Activated B cell treated with CpG ODN at 0.5 μM for 24 hours (primary cell): ENCODE measurements around the gene CHMP4B. TPM values are rescaled to one million over a fixed set of nuclear protein-coding genes. Genes with fewer than 3 reads are reported as not detected.

Experiments
- ATAC-seq: fragments of 200-7000 bp; cut with Tn5 transposase; one replicate; pipeline ENCODE4 v1.10.0; 2021; ENCODE audit warnings: low read depth, mild to moderate bottlenecking, moderate library complexity
- CTCF ChIA-PET: fragments of 350-600 bp; sonication (Branson Sonifier 250); formaldehyde crosslinking; loops from one replicate; lab custom pipeline; 2021; ENCODE audit warnings: antibody characterized with exemption; lab: Charles Lee
- POLR2A ChIA-PET: fragments of 350-600 bp; sonication (Branson Sonifier 250); formaldehyde crosslinking; loops from one replicate; lab custom pipeline; 2021; ENCODE audit warnings: antibody characterized with exemption; lab: Charles Lee
- DNase-seq: peaks from one replicate; pipeline ENCODE4 v3.0.0; 2022
- H3K27ac Mint-ChIP-seq: one replicate; pipeline ENCODE4 v1.8.0; 2020; ENCODE audit warnings: mixed read lengths
- H3K27me3 Mint-ChIP-seq: one replicate; pipeline ENCODE4 v1.8.0; 2021; ENCODE audit warnings: mixed read lengths
- H3K36me3 Mint-ChIP-seq: one replicate; pipeline ENCODE4 v1.8.0; 2021; ENCODE audit warnings: low read depth, mixed read lengths
- H3K4me1 Mint-ChIP-seq: one replicate; pipeline ENCODE4 v1.8.0; 2021; ENCODE audit warnings: mixed read lengths
- H3K4me3 Mint-ChIP-seq: one replicate; pipeline ENCODE4 v1.8.0; 2020; ENCODE audit warnings: mild to moderate bottlenecking, mixed read lengths
- H3K9me3 Mint-ChIP-seq: one replicate; pipeline ENCODE4 v1.8.0; 2020; ENCODE audit warnings: mixed read lengths
- CTCF ChIP-seq: fragments of 200-600 bp; IDR thresholded peaks from one replicate; pipeline ENCODE4 v1.8.0; 2022; ENCODE audit warnings: antibody characterized with exemption, mild to moderate bottlenecking
- intact Hi-C: fragments of 100-400 bp; cut with micrococcal nuclease; formaldehyde crosslinking; loops from one replicate; pipeline ENCODE4 v1.15.1; 2024
- total RNA-seq: library from RNA; stranded (reverse); gene quantifications from 2 replicates; pipeline ENCODE4 v1.2.3, GENCODE V29; 2022

Gene CHMP4B
- total RNA-seq, 1 donor from 2014 or later = 116 TPM

GRCh38 chr20:33821270-33821836 is 10.2 kb downstream of the CHMP4B start:
- DNase-seq = no peak
- POLR2A ChIA-PET = interaction anchor here (0.5 to 2.0 kb wide), 3 partner anchors 10 to 291 kb away, joined by 4 to 10 read pairs (median 9); partner anchors contain the start of genes CHMP4B and EIF2S2
- ATAC-seq = no peak
- intact Hi-C loops = no loop called here
- H3K4me3 Mint-ChIP-seq = no peak overlapping the region
- H3K9me3 Mint-ChIP-seq = no peaks in the 10 kb centered on the region
- peaks cover 54% of the 10 kb centered on the region for H3K36me3 Mint-ChIP-seq
- H3K27me3 Mint-ChIP-seq = no peaks in the 10 kb centered on the region
- TF ChIP-seq CTCF = no peak
- H3K27ac Mint-ChIP-seq = no peak overlapping the region
- CTCF ChIA-PET = interaction anchor here (0.7 to 0.8 kb wide), 2 partner anchors 9 to 52 kb away, joined by 3 read pairs; no protein-coding TSS in a partner anchor
- H3K4me1 Mint-ChIP-seq = peaks cover 82% of the 10 kb centered on the region

- POLR2A ChIA-PET = interaction anchor here (0.9 kb wide), 1 partner anchor 290 kb away, joined by 3 read pairs; the partner anchor contains the start of gene EIF2S2
- ATAC-seq (no peak), DNase-seq (no peak)
- Mint-ChIP-seq H3K27me3 (no peaks in the 10 kb centered on the region), H3K9me3 (no peaks in the 10 kb centered on the region), H3K4me3 (no peak overlapping the region), H3K27ac (no peak overlapping the region), H3K4me1 (peaks cover 82% of the 10 kb centered on the region), H3K36me3 (peaks cover 49% of the 10 kb centered on the region)
- TF ChIP-seq CTCF = no peak
- intact Hi-C loops = no loop called here
- CTCF ChIA-PET = no interaction called here
These were observed 11.3 kb downstream of the CHMP4B start for GRCh38 chr20:33822423-33822822.

GRCh38 chr20:33822991-33823390 is 11.8 kb downstream of the CHMP4B start:
- no peaks in the 10 kb centered on the region for H3K9me3 Mint-ChIP-seq
- no peak for DNase-seq

GRCh38 chr20:33824852-33825251 is 13.7 kb downstream of the CHMP4B start:
- H3K36me3 Mint-ChIP-seq = peaks cover 39% of the 10 kb centered on the region
- TF ChIP-seq CTCF = no peak
- H3K4me3 Mint-ChIP-seq = no peak overlapping the region
- H3K27me3 Mint-ChIP-seq = no peaks in the 10 kb centered on the region
- intact Hi-C loops = no loop called here
- DNase-seq = no peak
- POLR2A ChIA-PET = interaction anchor here (0.9 to 1.1 kb wide), 2 partner anchors 14 to 169 kb away, joined by 3 read pairs; partner anchors contain the start of genes CHMP4B and RALY
- peak overlapping the region; percentile 19 for H3K27ac Mint-ChIP-seq
- peaks cover 82% of the 10 kb centered on the region for H3K4me1 Mint-ChIP-seq
- CTCF ChIA-PET = no interaction called here
- ATAC-seq = no peak
- H3K9me3 Mint-ChIP-seq = no peaks in the 10 kb centered on the region

More at GRCh38 chr20:33822991-33823390, 11.8 kb downstream of the CHMP4B start:
- peaks cover 82% of the 10 kb centered on the region for H3K4me1 Mint-ChIP-seq
- no peak overlapping the region for H3K4me3 Mint-ChIP-seq
- POLR2A ChIA-PET = interaction anchor here (0.9 kb wide), 1 partner anchor 289 kb away, joined by 3 read pairs; the partner anchor contains the start of gene EIF2S2
- intact Hi-C loops = no loop called here
- no peaks in the 10 kb centered on the region for H3K27me3 Mint-ChIP-seq
- ATAC-seq = no peak
- H3K36me3 Mint-ChIP-seq = peaks cover 44% of the 10 kb centered on the region
- TF ChIP-seq CTCF = no peak
- CTCF ChIA-PET = no interaction called here
- no peak overlapping the region for H3K27ac Mint-ChIP-seq
